ENCODE results near the gene CD81.

DNA sequence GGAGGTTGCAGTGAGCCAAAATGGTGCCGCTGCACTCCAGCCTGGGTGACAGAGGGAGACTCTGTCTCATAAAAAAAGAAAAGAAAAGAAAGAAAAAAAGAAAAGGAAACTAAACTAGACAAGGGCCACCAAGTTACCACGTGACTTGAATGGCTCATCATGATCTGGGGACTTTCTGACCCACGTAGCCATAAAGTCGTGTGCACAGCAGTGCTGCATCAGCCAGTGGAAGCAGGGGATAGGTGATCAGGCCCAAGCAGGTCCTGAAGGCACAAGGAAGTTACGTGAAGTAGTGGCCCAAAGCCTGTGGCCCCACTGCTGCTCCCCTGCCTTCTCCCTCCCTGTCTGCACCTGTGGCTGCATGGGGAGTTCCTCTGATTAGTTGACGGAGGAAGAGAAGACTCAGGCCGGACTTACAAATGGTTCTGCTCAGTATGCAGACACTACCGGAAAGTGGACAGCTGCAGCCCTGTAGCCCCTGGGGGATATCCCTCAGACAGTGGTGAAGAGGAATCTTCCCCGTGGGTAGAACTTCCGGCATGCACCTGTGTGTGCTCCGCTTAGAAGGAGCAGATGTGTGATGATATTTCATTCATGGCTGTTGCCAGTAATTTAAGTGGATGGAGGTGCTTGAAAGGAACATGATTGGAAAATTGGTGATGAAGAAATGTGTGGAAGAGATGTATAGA is 18.2 kb upstream of the CD81 start:
- TF ChIP-seq, protein P1, sequence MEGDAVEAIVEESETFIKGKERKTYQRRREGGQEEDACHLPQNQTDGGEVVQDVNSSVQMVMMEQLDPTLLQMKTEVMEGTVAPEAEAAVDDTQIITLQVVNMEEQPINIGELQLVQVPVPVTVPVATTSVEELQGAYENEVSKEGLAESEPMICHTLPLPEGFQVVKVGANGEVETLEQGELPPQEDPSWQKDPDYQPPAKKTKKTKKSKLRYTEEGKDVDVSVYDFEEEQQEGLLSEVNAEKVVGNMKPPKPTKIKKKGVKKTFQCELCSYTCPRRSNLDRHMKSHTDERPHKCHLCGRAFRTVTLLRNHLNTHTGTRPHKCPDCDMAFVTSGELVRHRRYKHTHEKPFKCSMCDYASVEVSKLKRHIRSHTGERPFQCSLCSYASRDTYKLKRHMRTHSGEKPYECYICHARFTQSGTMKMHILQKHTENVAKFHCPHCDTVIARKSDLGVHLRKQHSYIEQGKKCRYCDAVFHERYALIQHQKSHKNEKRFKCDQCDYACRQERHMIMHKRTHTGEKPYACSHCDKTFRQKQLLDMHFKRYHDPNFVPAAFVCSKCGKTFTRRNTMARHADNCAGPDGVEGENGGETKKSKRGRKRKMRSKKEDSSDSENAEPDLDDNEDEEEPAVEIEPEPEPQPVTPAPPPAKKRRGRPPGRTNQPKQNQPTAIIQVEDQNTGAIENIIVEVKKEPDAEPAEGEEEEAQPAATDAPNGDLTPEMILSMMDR (IDR thresholded peaks at IDR 0.05; ENCODE audit: insufficient read depth, low read length, poor library complexity, severe bottlenecking), result no peak
- no peak for TF ChIP-seq EZH2phosphoT487 (conservative IDR thresholded peaks at IDR 0.05; ENCODE audit: low read length)

Data from SU-DHL-6 (cell line).